GM18520 (cell line): ENCODE data around the gene GMPPB.
"Not testable (repeated sequence)": the region's sequence is repeated elsewhere in the genome, so short reads cannot be mapped to it uniquely, and the experiment has no call there.

Experiments used
- ATAC-seq: cut with Tn5 transposase; IDR thresholded peaks from one replicate; pipeline ENCODE4 v1.9.1; 2021; ENCODE audit not compliant: unreplicated experiment

GMPPB gene

GRCh38 chr3:49714728-49715550 lies 8.8 kb downstream of the GMPPB start:
- ATAC-seq = no peak

- ATAC-seq = no peak
These were observed 10.2 kb downstream of the GMPPB start for GRCh38 chr3:49713336-49714105.

GRCh38 chr3:49712631-49713317 lies 11.0 kb downstream of the GMPPB start:
- no peak for ATAC-seq

- ATAC-seq = no peak
These were observed 11.6 kb downstream of the GMPPB start for GRCh38 chr3:49712166-49712565.

- no peak for ATAC-seq
These were observed 12.3 kb downstream of the GMPPB start for GRCh38 chr3:49711489-49711888.

GRCh38 chr3:49709852-49710251 lies 13.9 kb downstream of the GMPPB start:
- ATAC-seq = no peak

GRCh38 chr3:49707113-49707480 lies 16.7 kb downstream of the GMPPB start:
- no peak for ATAC-seq

- no peak for ATAC-seq
These were observed 17.2 kb downstream of the GMPPB start for GRCh38 chr3:49706456-49707112.

- no peak for ATAC-seq
These were observed 18.3 kb downstream of the GMPPB start for GRCh38 chr3:49705390-49705960.

- no peak for ATAC-seq
These were observed 19.1 kb downstream of the GMPPB start for GRCh38 chr3:49704629-49705028.

- ATAC-seq = no peak
These were observed 19.8 kb downstream of the GMPPB start for GRCh38 chr3:49703956-49704355.

- peak; percentile 68 for ATAC-seq
These were observed 20.3 kb downstream of the GMPPB start for GRCh38 chr3:49703443-49703927.

- ATAC-seq = no peak
These were observed 21.1 kb downstream of the GMPPB start for GRCh38 chr3:49702672-49703071.

- no peak for ATAC-seq
These were observed 22.2 kb downstream of the GMPPB start for GRCh38 chr3:49701388-49702077.

GRCh38 chr3:49700453-49701128 lies 23.2 kb downstream of the GMPPB start:
- ATAC-seq = no peak

GRCh38 chr3:49700014-49700413 lies 23.7 kb downstream of the GMPPB start:
- no peak for ATAC-seq

- no peak for ATAC-seq
These were observed 24.3 kb downstream of the GMPPB start for GRCh38 chr3:49699281-49699979.

GRCh38 chr3:49695350-49696015 lies 28.3 kb downstream of the GMPPB start:
- not testable (repeated sequence) for ATAC-seq
